Activated CD8-positive, alpha-beta memory T cell treated with anti-CD3 and anti-CD28 coated beads, Interleukin-2, amount 50 U/mL, for 1 hour (primary cell): Measurements from ENCODE around the gene FEZF2.

Experiments used
- DNase-seq: peaks from one replicate; pipeline ENCODE4 v3.0.0-alpha.2; 2020; ENCODE audit errors: extremely low read depth

Gene FEZF2

DNA sequence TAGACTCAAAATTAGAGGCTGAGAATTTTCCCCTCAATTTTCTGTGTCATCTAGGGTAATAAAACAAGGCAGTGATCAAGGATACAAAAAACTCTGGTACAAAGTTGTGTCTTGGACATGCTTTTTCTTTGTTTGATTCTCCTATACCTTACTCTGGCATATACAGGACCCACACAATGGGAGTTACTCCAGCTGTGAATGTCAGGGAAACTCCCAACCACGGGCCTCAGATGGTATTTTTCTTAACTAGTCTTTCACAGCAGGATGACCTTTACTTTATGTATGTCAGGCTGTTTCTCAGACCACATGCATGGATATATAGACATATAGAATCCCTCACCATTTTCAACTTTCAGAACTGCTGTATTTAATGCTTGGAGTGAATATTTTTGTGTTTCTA lies 41.3 kb downstream of the FEZF2 start:
- DNase-seq: no peak

DNA sequence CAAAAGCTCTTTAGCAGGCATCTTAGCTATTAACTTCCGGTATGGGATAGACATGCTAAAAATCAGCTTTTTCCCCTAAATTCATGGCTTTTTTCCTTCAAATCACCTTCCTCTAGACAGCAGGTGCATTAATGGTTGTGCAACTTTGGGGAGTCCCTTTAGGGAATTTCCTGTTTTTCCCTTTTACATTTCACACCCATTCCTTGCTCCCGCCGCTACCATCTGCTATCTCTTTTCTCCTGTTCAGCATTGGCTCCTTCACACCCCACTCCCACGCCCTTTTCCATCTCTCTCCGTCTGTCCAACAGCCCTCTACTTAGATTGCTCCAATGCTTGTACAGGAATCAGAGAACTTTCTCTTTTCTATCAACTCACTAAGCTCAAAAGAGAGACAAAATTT lies 43.4 kb downstream of the FEZF2 start:
- no peak for DNase-seq

DNA sequence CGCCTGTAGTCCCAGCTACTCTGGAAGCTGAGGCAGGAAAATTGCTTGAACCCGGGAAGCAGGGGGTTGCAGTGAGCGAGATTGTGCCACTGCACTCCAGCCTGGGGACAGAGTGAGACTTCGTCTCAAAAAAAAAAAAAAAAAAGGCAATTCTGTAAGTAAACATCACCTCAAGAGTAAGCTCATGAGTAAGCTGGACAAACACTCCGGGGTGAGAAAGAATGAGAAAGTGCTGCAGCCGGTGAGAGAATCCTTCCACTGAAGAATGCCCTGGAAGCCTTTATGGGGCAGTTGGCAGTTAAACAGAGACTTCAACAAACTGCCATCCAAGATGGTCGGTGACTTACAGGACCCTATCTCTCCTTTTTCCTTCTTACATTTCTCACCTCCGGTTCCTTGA lies 47.5 kb downstream of the FEZF2 start:
- no peak for DNase-seq

DNA sequence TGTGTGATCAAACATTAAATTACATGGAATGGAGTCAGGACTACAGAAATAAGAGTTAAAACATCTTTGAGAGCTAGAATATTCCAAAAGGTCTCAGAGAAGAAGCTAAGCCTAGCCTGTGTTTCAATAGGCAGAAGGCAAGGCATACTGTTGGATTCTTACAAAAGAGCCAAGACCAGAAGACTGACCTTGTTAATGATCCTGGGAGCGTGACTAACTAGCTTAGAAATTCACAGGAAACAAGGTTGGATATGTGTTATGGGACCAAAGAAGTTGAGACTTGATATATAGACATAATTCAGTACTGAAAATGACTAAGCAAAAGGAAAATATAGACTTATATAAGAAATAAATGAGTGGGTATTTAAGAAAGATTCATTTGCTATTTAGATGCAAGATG lies 50.1 kb downstream of the FEZF2 start:
- DNase-seq: no peak
